Activated CD4-positive, alpha-beta T cell treated with anti-CD3 and anti-CD28 coated beads, Interleukin-2, amount 50 U/mL, for 48 hours (primary cell): ENCODE measurements around the gene OR2T1.
"Not testable (repeated sequence)": the region's sequence is repeated elsewhere in the genome, so short reads cannot be mapped to it uniquely, and the experiment has no call there.

Source experiments
- DNase-seq, 2 experiments: peaks; one replicate each; pipeline ENCODE4 v3.0.0-alpha.2; 2020

Gene OR2T1

GRCh38 chr1:248402748-248403147, at the start of gene OR2T1:
Gene OR2T1 (plus strand): TSS chr1:248403048. CDS start chr1:248406148, 3,100 bp downstream.
- no peak for DNase-seq

GRCh38 chr1:248359415-248359814, 43.4 kb upstream of the OR2T1 start:
- no peak for DNase-seq

GRCh38 chr1:248361121-248361715, 41.6 kb upstream of the OR2T1 start, which contains the start of gene OR2T4:
Gene OR2T4 (plus strand): TSS chr1:248361665. CDS start chr1:248361665, 0 bp downstream.
- no peak for DNase-seq

- DNase-seq: no peak
These were observed 36.2 kb upstream of the OR2T1 start for GRCh38 chr1:248366609-248367008.

- no peak for DNase-seq
These were observed 30.5 kb upstream of the OR2T1 start for GRCh38 chr1:248372394-248372793.

GRCh38 chr1:248373761-248374160, 29.1 kb upstream of the OR2T1 start:
- no peak for DNase-seq

GRCh38 chr1:248375446-248375845, 27.4 kb upstream of the OR2T1 start, which contains the start of gene OR2T6:
Gene OR2T6 (plus strand): TSS chr1:248375746. CDS start chr1:248387609, 11,863 bp downstream.
- no peak for DNase-seq

- DNase-seq: no peak
These were observed 25.9 kb upstream of the OR2T1 start for GRCh38 chr1:248376916-248377315.

- no peak for DNase-seq
These were observed 22.0 kb upstream of the OR2T1 start for GRCh38 chr1:248380854-248381253.

- no peak for DNase-seq
These were observed 14.4 kb upstream of the OR2T1 start for GRCh38 chr1:248388426-248388825.

- DNase-seq: no peak
These were observed 9.8 kb upstream of the OR2T1 start for GRCh38 chr1:248393050-248393449.

GRCh38 chr1:248404024-248404423, 1.2 kb downstream of the OR2T1 start:
- no peak for DNase-seq

- DNase-seq: no peak
These were observed 4.2 kb downstream of the OR2T1 start for GRCh38 chr1:248406721-248407692.

- no peak for DNase-seq
These were observed 13.4 kb downstream of the OR2T1 start for GRCh38 chr1:248416226-248416625.

GRCh38 chr1:248417854-248418253, 15.0 kb downstream of the OR2T1 start:
- no peak for DNase-seq

- no peak for DNase-seq
These were observed 18.5 kb downstream of the OR2T1 start for GRCh38 chr1:248421384-248421783.

GRCh38 chr1:248427526-248428191, 24.8 kb downstream of the OR2T1 start:
- not testable (repeated sequence) for DNase-seq

GRCh38 chr1:248428192-248428533, 25.3 kb downstream of the OR2T1 start:
- DNase-seq: not testable (repeated sequence)

- not testable (repeated sequence) for DNase-seq
These were observed 28.8 kb downstream of the OR2T1 start for GRCh38 chr1:248431683-248432082.

- not testable (repeated sequence) for DNase-seq
These were observed 29.4 kb downstream of the OR2T1 start for GRCh38 chr1:248432201-248432600.

GRCh38 chr1:248433811-248434415, 31.1 kb downstream of the OR2T1 start:
- not testable (repeated sequence) for DNase-seq

- not testable (repeated sequence) for DNase-seq
These were observed 32.1 kb downstream of the OR2T1 start for GRCh38 chr1:248434913-248435312.

GRCh38 chr1:248436303-248436702, 33.5 kb downstream of the OR2T1 start:
- not testable (repeated sequence) for DNase-seq
